ENCODE measurements around the gene MTERF2.

- no peak for TF ChIP-seq CTCF (IDR thresholded peaks at IDR 0.05; ENCODE audit: low read depth, low read length, poor library complexity, severe bottlenecking)
- TF ChIP-seq EZH2phosphoT487 (IDR thresholded peaks at IDR 0.05; ENCODE audit: borderline replicate concordance, low read length) = no peak
Measured at GRCh38 chr12:106999446-106999845, 12.5 kb upstream of the MTERF2 start.

Data from DOHH2 (cell line).